GM10248 (cell line): ENCODE measurements around the gene ADAD2.

Experiments used
- CTCF ChIA-PET: fragments of 300-600 bp; sonication (Branson Sonifier 250); formaldehyde crosslinking; extraction: SDS; loops from one replicate; lab custom pipeline; 2021; ENCODE audit warnings: antibody characterized with exemption; lab: Yijun Ruan, JAX
- POLR2A ChIA-PET: fragments of 350-650 bp; sonication (Branson Sonifier 250); formaldehyde crosslinking; extraction: SDS; loops from one replicate; lab custom pipeline; 2020; ENCODE audit warnings: antibody characterized with exemption; lab: Yijun Ruan, JAX
- DNase-seq: peaks from one replicate; pipeline ENCODE4 v3.0.0; 2012; ENCODE audit errors: extremely low spot score
- TF ChIP-seq, protein P1 (sequence below): IDR thresholded peaks from 2 replicates; pipeline ENCODE4 v1.5.1; 2012; ENCODE audit warnings: mild to moderate bottlenecking, low read depth; ENCODE audit errors: extremely low read depth, missing control alignments, control extremely low read depth

The ADAD2 gene

DNA sequence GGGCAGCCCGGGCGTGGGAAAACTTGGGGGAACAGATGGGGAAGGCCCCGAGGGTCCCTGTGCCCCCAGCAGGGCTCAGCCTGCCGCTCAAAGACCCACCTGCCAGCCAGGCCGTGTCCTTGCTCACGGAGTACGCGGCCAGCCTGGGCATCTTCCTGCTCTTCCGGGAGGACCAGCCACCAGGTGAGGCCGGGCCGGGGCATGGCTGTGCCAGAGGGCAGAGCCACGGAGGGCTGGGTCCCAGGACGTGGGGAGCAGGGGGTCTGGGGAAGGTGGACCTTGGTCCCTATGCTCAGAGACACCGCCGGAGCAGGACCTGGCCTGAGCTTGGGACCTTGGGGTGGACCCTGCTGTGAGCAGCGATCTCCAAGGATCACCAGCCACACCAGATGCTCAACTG is 509 bp downstream of the ADAD2 start:
- TF ChIP-seq, protein P1, sequence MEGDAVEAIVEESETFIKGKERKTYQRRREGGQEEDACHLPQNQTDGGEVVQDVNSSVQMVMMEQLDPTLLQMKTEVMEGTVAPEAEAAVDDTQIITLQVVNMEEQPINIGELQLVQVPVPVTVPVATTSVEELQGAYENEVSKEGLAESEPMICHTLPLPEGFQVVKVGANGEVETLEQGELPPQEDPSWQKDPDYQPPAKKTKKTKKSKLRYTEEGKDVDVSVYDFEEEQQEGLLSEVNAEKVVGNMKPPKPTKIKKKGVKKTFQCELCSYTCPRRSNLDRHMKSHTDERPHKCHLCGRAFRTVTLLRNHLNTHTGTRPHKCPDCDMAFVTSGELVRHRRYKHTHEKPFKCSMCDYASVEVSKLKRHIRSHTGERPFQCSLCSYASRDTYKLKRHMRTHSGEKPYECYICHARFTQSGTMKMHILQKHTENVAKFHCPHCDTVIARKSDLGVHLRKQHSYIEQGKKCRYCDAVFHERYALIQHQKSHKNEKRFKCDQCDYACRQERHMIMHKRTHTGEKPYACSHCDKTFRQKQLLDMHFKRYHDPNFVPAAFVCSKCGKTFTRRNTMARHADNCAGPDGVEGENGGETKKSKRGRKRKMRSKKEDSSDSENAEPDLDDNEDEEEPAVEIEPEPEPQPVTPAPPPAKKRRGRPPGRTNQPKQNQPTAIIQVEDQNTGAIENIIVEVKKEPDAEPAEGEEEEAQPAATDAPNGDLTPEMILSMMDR = no peak
- ChIA-PET POLR2A (no interaction called here), CTCF (no interaction called here)

DNA sequence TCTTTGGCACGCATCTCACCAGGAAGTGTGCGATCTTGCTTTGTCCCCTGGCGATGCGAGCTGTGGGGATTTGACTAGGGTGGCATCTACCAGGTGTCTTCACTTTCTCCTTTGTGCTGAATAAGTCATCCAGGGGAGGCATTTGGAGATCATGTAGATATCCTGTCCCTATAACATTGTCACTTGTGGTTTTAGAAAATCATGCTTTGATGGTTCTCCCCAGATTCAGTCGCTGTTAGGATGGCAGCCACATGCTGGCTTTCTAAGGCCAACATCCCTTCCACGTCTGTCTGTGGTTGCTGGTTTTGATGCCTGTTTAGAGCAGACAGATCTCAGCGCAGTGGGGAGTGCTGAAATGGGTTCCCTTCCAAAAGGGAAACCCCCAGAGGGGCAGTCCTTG is 2.5 kb downstream of the ADAD2 start:
- no peak for DNase-seq
- ChIA-PET CTCF (no interaction called here), POLR2A (no interaction called here)
- TF ChIP-seq, protein P1 = no peak

More for the DNA sequence above, 509 bp downstream of the ADAD2 start:
- no peak for DNase-seq

DNA sequence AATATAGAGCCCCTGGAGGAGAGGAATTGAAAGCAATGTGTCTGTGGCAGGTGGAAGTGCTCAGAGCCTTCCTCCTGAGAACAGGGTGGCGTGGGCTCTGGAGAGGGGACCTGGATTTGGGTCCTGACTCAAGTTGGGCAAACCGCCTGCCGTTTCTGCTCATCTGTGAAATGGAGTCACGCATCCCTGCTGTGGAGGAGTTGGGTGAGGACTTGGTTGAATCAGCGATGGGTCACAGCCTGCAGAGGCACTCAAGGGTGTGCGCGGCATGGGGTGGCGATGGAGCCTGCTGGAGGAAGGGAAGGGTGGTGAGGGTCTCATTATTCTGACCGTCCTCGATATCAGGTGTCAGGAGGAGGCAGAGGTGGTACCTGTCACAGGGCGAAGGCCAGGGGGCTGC is 3.1 kb downstream of the ADAD2 start:
- no peak for DNase-seq
- TF ChIP-seq, protein P1 = no peak
- POLR2A ChIA-PET = no interaction called here
- CTCF ChIA-PET = no interaction called here

DNA sequence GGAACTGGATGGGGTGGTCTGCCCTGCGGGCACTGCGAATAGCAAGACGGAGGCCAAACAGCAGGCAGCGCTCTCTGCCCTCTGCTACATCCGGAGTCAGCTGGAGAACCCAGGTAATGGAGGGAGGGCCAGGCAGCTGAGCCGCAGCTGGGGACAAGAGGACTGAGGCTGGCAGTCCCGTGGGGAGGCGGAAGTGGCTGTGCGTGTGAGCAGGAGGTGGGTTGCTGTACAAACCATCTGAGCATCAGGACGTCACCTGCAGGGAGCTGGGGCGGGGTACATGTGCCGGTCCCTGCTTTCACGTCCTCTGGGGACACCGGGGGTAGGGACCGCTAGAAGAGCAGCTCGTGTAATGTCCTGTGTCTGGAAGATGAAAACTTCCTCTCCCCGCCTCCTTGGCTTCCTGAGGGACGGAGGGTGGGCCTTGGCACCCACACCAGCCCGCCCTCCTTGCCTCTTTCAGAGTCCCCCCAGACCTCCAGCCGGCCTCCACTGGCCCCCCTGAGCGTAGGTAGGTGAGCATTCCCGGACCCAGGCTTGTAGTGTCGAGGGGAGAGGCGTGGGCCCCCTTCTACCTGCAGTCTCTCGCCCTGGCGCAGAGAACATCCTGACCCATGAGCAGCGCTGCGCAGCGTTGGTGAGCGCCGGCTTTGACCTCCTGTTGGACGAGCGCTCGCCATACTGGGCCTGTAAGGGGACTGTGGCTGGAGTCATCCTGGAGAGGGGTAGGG is 3.7 kb downstream of the ADAD2 start:
- ChIA-PET CTCF (interaction anchor here (0.9 to 2.2 kb wide), 2 partner anchors 8 to 82 kb away, joined by 3 to 8 read pairs; partner anchors contain the start of gene TAF1C), POLR2A (no interaction called here)
- no peak for DNase-seq
- TF ChIP-seq, protein P1 = no peak

DNA sequence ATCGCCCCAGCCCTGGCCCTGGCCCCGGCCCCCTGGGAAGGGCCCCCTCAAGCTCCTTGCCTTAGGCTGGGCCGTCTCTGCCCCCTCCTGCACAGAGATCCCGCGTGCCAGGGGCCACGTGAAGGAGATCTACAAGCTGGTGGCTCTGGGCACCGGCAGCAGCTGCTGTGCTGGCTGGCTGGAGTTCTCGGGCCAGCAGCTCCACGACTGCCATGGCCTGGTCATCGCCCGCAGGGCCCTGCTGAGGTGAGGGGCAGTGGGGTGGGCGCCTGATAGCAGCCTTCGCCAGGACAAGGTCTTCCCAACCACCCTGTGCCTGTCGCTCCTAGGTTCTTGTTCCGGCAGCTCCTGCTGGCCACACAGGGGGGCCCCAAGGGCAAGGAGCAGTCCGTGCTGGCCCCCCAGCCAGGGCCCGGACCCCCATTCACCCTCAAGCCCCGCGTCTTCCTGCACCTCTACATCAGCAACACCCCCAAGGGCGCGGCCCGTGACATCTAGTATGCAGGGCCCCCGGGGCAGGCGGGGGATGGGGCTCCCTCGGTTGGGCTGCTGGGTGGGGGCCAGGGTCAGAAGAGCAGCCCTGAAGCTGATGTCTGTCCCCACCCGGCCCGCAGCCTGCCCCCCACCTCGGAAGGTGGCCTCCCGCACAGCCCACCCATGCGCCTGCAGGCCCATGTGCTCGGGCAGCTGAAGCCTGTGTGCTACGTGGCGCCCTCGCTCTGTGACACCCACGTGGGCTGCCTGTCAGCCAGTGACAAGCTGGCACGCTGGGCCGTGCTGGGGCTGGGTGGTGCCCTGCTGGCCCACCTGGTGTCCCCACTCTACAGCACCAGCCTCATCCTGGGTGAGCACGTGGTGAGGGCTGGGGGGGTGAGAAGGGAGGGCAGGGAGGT is 4.5 kb downstream of the ADAD2 start:
- ChIA-PET POLR2A (no interaction called here), CTCF (interaction anchor here (0.9 to 2.2 kb wide), 2 partner anchors 8 to 82 kb away, joined by 3 to 8 read pairs; partner anchors contain the start of gene TAF1C)
- TF ChIP-seq, protein P1 = no peak
- no peak for DNase-seq

DNA sequence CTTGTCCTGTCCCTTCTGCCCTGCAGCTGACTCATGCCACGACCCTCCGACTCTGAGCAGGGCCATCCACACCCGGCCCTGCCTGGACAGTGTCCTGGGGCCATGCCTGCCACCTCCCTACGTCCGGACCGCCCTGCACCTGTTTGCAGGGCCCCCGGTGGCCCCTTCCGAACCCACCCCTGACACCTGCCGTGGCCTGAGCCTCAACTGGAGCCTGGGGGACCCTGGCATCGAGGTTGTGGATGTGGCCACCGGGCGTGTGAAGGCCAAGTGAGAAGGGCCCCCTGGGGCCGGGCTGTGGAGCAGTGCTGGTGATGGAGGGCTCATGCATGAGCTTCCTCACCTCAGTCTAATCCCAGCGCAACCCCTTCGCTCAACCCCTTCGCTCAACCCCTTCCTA is 5.1 kb downstream of the ADAD2 start:
- TF ChIP-seq, protein P1 = no peak
- ChIA-PET POLR2A (no interaction called here), CTCF (interaction anchor here (2.2 kb wide), 1 partner anchor 9 kb away, joined by 8 read pairs; the partner anchor contains the start of gene TAF1C)
- no peak for DNase-seq
